ENCODE measurements around the gene HLCS. TPM values are rescaled to one million over a fixed set of nuclear protein-coding genes. Genes with fewer than 3 reads are reported as not detected.

HLCS gene
- total and polyA plus RNA-seq, 2 experiments from 2014 or later: 10.6 to 30.4 TPM

DNA sequence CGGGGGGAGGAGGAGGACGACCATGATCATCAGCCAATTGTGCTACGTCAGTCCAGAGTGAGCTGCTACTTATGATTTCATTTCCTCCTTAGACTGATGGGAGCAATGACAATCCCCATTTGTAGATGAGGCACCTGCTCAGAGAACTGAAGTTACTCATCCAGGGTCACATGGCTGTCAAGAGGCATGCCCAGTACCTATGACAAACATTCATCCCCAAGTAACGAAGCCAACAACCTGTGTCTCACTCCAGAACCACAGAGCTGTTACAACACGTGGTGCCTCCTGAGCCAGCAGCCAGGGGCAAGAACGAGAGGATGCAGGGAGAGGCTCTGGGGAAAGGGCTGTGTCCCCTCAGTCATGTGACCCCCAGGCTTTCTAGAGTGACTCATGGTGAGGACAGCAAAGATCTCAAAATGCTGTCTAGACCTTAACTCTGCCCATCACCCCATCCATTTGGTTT lies 173.9 kb downstream of the HLCS start:
- 72% methylated on average over 4 of the region's 6 CpGs for WGBS (ENCODE audit: low lambda C conversion rate, missing lambda C conversion rate)
- no peaks in the 10 kb centered on the region for H3K27me3 ChIP-seq

DNA sequence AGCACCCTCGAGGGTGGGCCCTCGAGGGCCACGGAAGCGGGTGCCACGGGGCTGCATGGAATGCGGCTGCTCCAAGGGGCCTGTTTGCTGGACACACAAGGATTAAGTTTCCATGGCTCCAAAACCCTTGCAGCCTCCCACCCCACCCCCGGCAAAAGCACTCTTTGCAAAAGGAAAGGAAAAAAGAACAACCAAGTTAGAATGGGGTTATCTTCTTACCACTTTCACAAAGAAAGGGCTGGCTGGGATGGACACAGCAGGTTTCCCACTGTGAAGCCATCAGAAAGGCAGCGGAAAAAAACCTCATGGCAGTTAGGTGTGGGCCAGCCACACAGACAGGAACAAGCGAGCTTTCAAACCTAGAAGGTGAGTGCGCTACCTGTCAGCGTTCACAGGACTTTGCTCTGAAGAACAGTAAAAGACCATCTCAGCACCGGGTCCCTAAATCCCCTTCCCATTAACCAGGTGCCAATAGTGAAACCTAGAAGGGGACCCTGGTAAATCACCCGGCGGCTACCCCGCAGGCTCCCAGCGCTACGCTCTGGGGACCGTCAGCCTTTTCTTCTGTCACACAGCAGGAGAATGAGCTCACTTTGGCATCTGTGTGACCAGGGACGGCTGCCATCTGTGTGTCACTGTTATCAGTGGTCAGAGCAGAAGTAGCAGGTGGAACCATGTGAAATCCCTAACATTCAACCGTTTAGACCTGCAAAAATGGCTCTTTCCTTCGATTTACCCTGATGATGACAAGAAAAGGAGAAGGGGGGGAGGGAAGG lies 174.6 kb downstream of the HLCS start:
- H3K27me3 ChIP-seq: no peaks in the 10 kb centered on the region
- TF ChIP-seq EZH2 (IDR thresholded peaks at IDR 0.05; ENCODE audit: borderline replicate concordance): no peak
- TF ChIP-seq, protein P1, sequence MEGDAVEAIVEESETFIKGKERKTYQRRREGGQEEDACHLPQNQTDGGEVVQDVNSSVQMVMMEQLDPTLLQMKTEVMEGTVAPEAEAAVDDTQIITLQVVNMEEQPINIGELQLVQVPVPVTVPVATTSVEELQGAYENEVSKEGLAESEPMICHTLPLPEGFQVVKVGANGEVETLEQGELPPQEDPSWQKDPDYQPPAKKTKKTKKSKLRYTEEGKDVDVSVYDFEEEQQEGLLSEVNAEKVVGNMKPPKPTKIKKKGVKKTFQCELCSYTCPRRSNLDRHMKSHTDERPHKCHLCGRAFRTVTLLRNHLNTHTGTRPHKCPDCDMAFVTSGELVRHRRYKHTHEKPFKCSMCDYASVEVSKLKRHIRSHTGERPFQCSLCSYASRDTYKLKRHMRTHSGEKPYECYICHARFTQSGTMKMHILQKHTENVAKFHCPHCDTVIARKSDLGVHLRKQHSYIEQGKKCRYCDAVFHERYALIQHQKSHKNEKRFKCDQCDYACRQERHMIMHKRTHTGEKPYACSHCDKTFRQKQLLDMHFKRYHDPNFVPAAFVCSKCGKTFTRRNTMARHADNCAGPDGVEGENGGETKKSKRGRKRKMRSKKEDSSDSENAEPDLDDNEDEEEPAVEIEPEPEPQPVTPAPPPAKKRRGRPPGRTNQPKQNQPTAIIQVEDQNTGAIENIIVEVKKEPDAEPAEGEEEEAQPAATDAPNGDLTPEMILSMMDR (IDR thresholded peaks at IDR 0.05; ENCODE audit: poor library complexity): no peak
- no peak for DNase-seq (ENCODE audit: low spot score)
- H3K4me3 ChIP-seq: no peak overlapping the region
- H3K27ac ChIP-seq: no peak overlapping the region
- H3K36me3 ChIP-seq (replicated peaks; ENCODE audit: insufficient read depth, low read depth): no peaks in the 10 kb centered on the region
- H2AFZ ChIP-seq: no peak overlapping the region
- H3K9me3 ChIP-seq (ENCODE audit: low read depth): no peaks in the 10 kb centered on the region
- H3K4me1 ChIP-seq (ENCODE audit: insufficient read depth): peaks cover 6% of the 10 kb centered on the region
- H4K20me1 ChIP-seq (ENCODE audit: insufficient read depth, poor library complexity, severe bottlenecking): no peaks in the 10 kb centered on the region
- no peaks in the 10 kb centered on the region for H3K9me2 ChIP-seq (replicated peaks; ENCODE audit: insufficient read depth)
- no peak overlapping the region for H3K4me2 ChIP-seq
- H3K79me2 ChIP-seq: no peaks in the 10 kb centered on the region
- 78% methylated on average over 21 of the region's 21 CpGs for WGBS (ENCODE audit: low lambda C conversion rate, missing lambda C conversion rate)

More for the DNA sequence above, 173.9 kb downstream of the HLCS start:
- H3K9me3 ChIP-seq (ENCODE audit: low read depth): no peaks in the 10 kb centered on the region
- no peak overlapping the region for H3K4me2 ChIP-seq
- no peaks in the 10 kb centered on the region for H3K9me2 ChIP-seq (replicated peaks; ENCODE audit: insufficient read depth)
- H3K36me3 ChIP-seq (replicated peaks; ENCODE audit: insufficient read depth, low read depth): no peaks in the 10 kb centered on the region
- peaks cover 6% of the 10 kb centered on the region for H3K4me1 ChIP-seq (ENCODE audit: insufficient read depth)
- H3K27ac ChIP-seq: no peak overlapping the region
- no peak overlapping the region for H2AFZ ChIP-seq
- no peaks in the 10 kb centered on the region for H4K20me1 ChIP-seq (ENCODE audit: insufficient read depth, poor library complexity, severe bottlenecking)
- TF ChIP-seq, protein P1 (IDR thresholded peaks at IDR 0.05; ENCODE audit: poor library complexity): no peak
- TF ChIP-seq EZH2phosphoT487 (IDR thresholded peaks at IDR 0.05; ENCODE audit: low read depth, severe bottlenecking, unreplicated experiment) (no peak), EZH2 (IDR thresholded peaks at IDR 0.05; ENCODE audit: borderline replicate concordance) (no peak)
- no peak overlapping the region for H3K4me3 ChIP-seq
- H3K79me2 ChIP-seq: no peaks in the 10 kb centered on the region
- DNase-seq (ENCODE audit: low spot score): no peak

DNA sequence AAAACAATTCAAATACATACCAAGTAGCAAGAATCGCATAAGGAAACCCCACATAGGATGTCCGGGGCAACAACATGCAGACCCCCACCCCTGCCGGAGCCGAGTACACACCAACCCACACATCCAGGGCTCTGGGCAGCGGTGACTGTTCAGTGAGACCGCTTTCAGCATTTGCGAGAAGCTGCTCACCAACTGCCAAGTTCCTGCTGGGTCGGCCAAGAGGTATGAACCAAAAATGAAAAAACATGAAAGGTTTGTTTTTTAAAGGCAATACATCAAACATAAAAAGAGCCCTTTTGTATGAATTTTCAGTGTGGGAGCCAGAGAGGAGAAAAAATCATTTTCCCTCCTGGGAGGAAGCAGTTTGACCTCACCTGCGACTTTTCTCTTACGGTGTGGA lies 175.3 kb downstream of the HLCS start:
- H3K9me3 ChIP-seq (ENCODE audit: low read depth): no peaks in the 10 kb centered on the region
- no peaks in the 10 kb centered on the region for H4K20me1 ChIP-seq (ENCODE audit: insufficient read depth, poor library complexity, severe bottlenecking)
- H2AFZ ChIP-seq: no peak overlapping the region
- no peak overlapping the region for H3K4me2 ChIP-seq
- no peaks in the 10 kb centered on the region for H3K9me2 ChIP-seq (replicated peaks; ENCODE audit: insufficient read depth)
- H3K36me3 ChIP-seq (replicated peaks; ENCODE audit: insufficient read depth, low read depth): no peaks in the 10 kb centered on the region
- no peaks in the 10 kb centered on the region for H3K79me2 ChIP-seq
- 89% methylated on average over 10 of the region's 10 CpGs for WGBS (ENCODE audit: low lambda C conversion rate, missing lambda C conversion rate)
- no peak for DNase-seq (ENCODE audit: low spot score)
- no peak overlapping the region for H3K27ac ChIP-seq
- no peak overlapping the region for H3K4me3 ChIP-seq
- H3K27me3 ChIP-seq: no peaks in the 10 kb centered on the region
- TF ChIP-seq EZH2phosphoT487 (IDR thresholded peaks at IDR 0.05; ENCODE audit: low read depth, severe bottlenecking, unreplicated experiment) (no peak), EZH2 (IDR thresholded peaks at IDR 0.05; ENCODE audit: borderline replicate concordance) (no peak)
- TF ChIP-seq, protein P1 (IDR thresholded peaks at IDR 0.05; ENCODE audit: poor library complexity): no peak
- H3K4me1 ChIP-seq (ENCODE audit: insufficient read depth): peaks cover 6% of the 10 kb centered on the region
